ENCODE data around the gene INCA1.
A peak's percentile ranks its signal among the peaks of the same experiment; 100 is the strongest.

INCA1 gene

GRCh38 chr17:4960279-4960922 is 36.9 kb downstream of the INCA1 start:
- Histone ChIP-seq H3K27me3 (ENCODE audit: control insufficient read depth, insufficient read depth, low read length, poor library complexity, severe bottlenecking) (no peaks in the 10 kb centered on the region), H3K27ac (ENCODE audit: insufficient read depth, low read depth, low read length, poor library complexity, severe bottlenecking) (no peak overlapping the region), H3K36me3 (ENCODE audit: control insufficient read depth, insufficient read depth, low read length) (peaks cover 7% of the 10 kb centered on the region), H3K9me3 (ENCODE audit: control insufficient read depth, low read length) (no peaks in the 10 kb centered on the region), H3K4me1 (ENCODE audit: control insufficient read depth, insufficient read depth, low read length) (no peaks in the 10 kb centered on the region), H3K4me3 (ENCODE audit: insufficient read depth, low read depth, low read length) (no peak overlapping the region)
- WGBS, 2 experiments: 71 to 77% methylated on average over 9 of the region's 9 CpGs

- H3K36me3 ChIP-seq (ENCODE audit: control insufficient read depth, insufficient read depth, low read length): peaks cover 7% of the 10 kb centered on the region
- H3K27ac ChIP-seq (ENCODE audit: insufficient read depth, low read depth, low read length, poor library complexity, severe bottlenecking): no peak overlapping the region
- H3K27me3 ChIP-seq (ENCODE audit: control insufficient read depth, insufficient read depth, low read length, poor library complexity, severe bottlenecking): no peaks in the 10 kb centered on the region
- H3K9me3 ChIP-seq (ENCODE audit: control insufficient read depth, low read length): no peaks in the 10 kb centered on the region
- H3K4me3 ChIP-seq (ENCODE audit: insufficient read depth, low read depth, low read length): no peak overlapping the region
- 93 to 94% methylated on average over 18 of the region's 18 CpGs for WGBS, 2 experiments
- no peaks in the 10 kb centered on the region for H3K4me1 ChIP-seq (ENCODE audit: control insufficient read depth, insufficient read depth, low read length)
These were observed 37.9 kb downstream of the INCA1 start for GRCh38 chr17:4959261-4959965.

- H3K36me3 ChIP-seq (ENCODE audit: control insufficient read depth, insufficient read depth, low read length): peaks cover 7% of the 10 kb centered on the region
- H3K4me1 ChIP-seq (ENCODE audit: control insufficient read depth, insufficient read depth, low read length): peaks cover 3% of the 10 kb centered on the region
- WGBS, 2 experiments: 91 to 93% methylated on average over 3 of the region's 3 CpGs
- H3K27me3 ChIP-seq (ENCODE audit: control insufficient read depth, insufficient read depth, low read length, poor library complexity, severe bottlenecking): no peaks in the 10 kb centered on the region
- no peaks in the 10 kb centered on the region for H3K9me3 ChIP-seq (ENCODE audit: control insufficient read depth, low read length)
- no peak overlapping the region for H3K27ac ChIP-seq (ENCODE audit: insufficient read depth, low read depth, low read length, poor library complexity, severe bottlenecking)
- H3K4me3 ChIP-seq (ENCODE audit: insufficient read depth, low read depth, low read length): no peak overlapping the region
These were observed 39.2 kb downstream of the INCA1 start for GRCh38 chr17:4958102-4958501.

- H3K4me3 ChIP-seq (ENCODE audit: insufficient read depth, low read depth, low read length): no peak overlapping the region
- H3K36me3 ChIP-seq (ENCODE audit: control insufficient read depth, insufficient read depth, low read length): peaks cover 7% of the 10 kb centered on the region
- H3K9me3 ChIP-seq (ENCODE audit: control insufficient read depth, low read length): no peaks in the 10 kb centered on the region
- no peak overlapping the region for H3K27ac ChIP-seq (ENCODE audit: insufficient read depth, low read depth, low read length, poor library complexity, severe bottlenecking)
- WGBS, 2 experiments: 84% methylated on average over 10 of the region's 10 CpGs
- H3K4me1 ChIP-seq (ENCODE audit: control insufficient read depth, insufficient read depth, low read length): peaks cover 10% of the 10 kb centered on the region
- no peaks in the 10 kb centered on the region for H3K27me3 ChIP-seq (ENCODE audit: control insufficient read depth, insufficient read depth, low read length, poor library complexity, severe bottlenecking)
These were observed 40.7 kb downstream of the INCA1 start for GRCh38 chr17:4956493-4957061.

GRCh38 chr17:4955091-4955490 is 42.2 kb downstream of the INCA1 start:
- Histone ChIP-seq H3K4me1 (ENCODE audit: control insufficient read depth, insufficient read depth, low read length) (peaks cover 17% of the 10 kb centered on the region), H3K27me3 (ENCODE audit: control insufficient read depth, insufficient read depth, low read length, poor library complexity, severe bottlenecking) (no peaks in the 10 kb centered on the region), H3K27ac (ENCODE audit: insufficient read depth, low read depth, low read length, poor library complexity, severe bottlenecking) (no peak overlapping the region), H3K9me3 (ENCODE audit: control insufficient read depth, low read length) (no peaks in the 10 kb centered on the region), H3K36me3 (ENCODE audit: control insufficient read depth, insufficient read depth, low read length) (peaks cover 7% of the 10 kb centered on the region), H3K4me3 (ENCODE audit: insufficient read depth, low read depth, low read length) (no peak overlapping the region)
- 96 to 97% methylated on average over 8 of the region's 8 CpGs for WGBS, 2 experiments

- WGBS, 2 experiments: 92 to 93% methylated on average over 14 of the region's 14 CpGs
- no peak overlapping the region for H3K4me3 ChIP-seq (ENCODE audit: insufficient read depth, low read depth, low read length)
- H3K4me1 ChIP-seq (ENCODE audit: control insufficient read depth, insufficient read depth, low read length): peaks cover 17% of the 10 kb centered on the region
- H3K9me3 ChIP-seq (ENCODE audit: control insufficient read depth, low read length): no peaks in the 10 kb centered on the region
- H3K27ac ChIP-seq (ENCODE audit: insufficient read depth, low read depth, low read length, poor library complexity, severe bottlenecking): no peak overlapping the region
- no peaks in the 10 kb centered on the region for H3K27me3 ChIP-seq (ENCODE audit: control insufficient read depth, insufficient read depth, low read length, poor library complexity, severe bottlenecking)
- no peaks in the 10 kb centered on the region for H3K36me3 ChIP-seq (ENCODE audit: control insufficient read depth, insufficient read depth, low read length)
These were observed 43.8 kb downstream of the INCA1 start for GRCh38 chr17:4953451-4953961.

GRCh38 chr17:4951486-4951885 is 45.8 kb downstream of the INCA1 start:
- 76 to 78% methylated on average over 3 of the region's 3 CpGs for WGBS, 2 experiments
- Histone ChIP-seq H3K4me1 (ENCODE audit: control insufficient read depth, insufficient read depth, low read length) (peaks cover 21% of the 10 kb centered on the region), H3K27ac (ENCODE audit: insufficient read depth, low read depth, low read length, poor library complexity, severe bottlenecking) (no peak overlapping the region), H3K27me3 (ENCODE audit: control insufficient read depth, insufficient read depth, low read length, poor library complexity, severe bottlenecking) (no peaks in the 10 kb centered on the region), H3K9me3 (ENCODE audit: control insufficient read depth, low read length) (no peaks in the 10 kb centered on the region), H3K4me3 (ENCODE audit: insufficient read depth, low read depth, low read length) (peak overlapping the region; percentile 97), H3K36me3 (ENCODE audit: control insufficient read depth, insufficient read depth, low read length) (no peaks in the 10 kb centered on the region)

- peak within 1 kb of the TSS; percentile 97 for H3K4me3 ChIP-seq (ENCODE audit: insufficient read depth, low read depth, low read length)
- peak within 1 kb of the TSS; percentile 91 for H3K27ac ChIP-seq (ENCODE audit: insufficient read depth, low read depth, low read length, poor library complexity, severe bottlenecking)
- no peaks in the 10 kb centered on the region for H3K9me3 ChIP-seq (ENCODE audit: control insufficient read depth, low read length)
- WGBS, 2 experiments: 14 to 19% methylated on average over 7 of the region's 7 CpGs
- no peaks in the 10 kb centered on the region for H3K27me3 ChIP-seq (ENCODE audit: control insufficient read depth, insufficient read depth, low read length, poor library complexity, severe bottlenecking)
- no peaks in the 10 kb centered on the region for H3K36me3 ChIP-seq (ENCODE audit: control insufficient read depth, insufficient read depth, low read length)
- peaks cover 25% of the 10 kb centered on the region for H3K4me1 ChIP-seq (ENCODE audit: control insufficient read depth, insufficient read depth, low read length)
These were observed 46.5 kb downstream of the INCA1 start, which contains the start of gene ENO3 for GRCh38 chr17:4950746-4951204. TSS of gene ENO3 (plus strand) at chr17:4951119. CDS start at chr17:4951830, 711 bp downstream.

GRCh38 chr17:4950075-4950745 is 47.1 kb downstream of the INCA1 start:
- WGBS, 2 experiments: 1% methylated on average over 52 of the region's 52 CpGs
- Histone ChIP-seq H3K4me3 (ENCODE audit: insufficient read depth, low read depth, low read length) (peak overlapping the region; percentile 97), H3K36me3 (ENCODE audit: control insufficient read depth, insufficient read depth, low read length) (peaks cover 5% of the 10 kb centered on the region), H3K27ac (ENCODE audit: insufficient read depth, low read depth, low read length, poor library complexity, severe bottlenecking) (peak overlapping the region; percentile 91), H3K4me1 (ENCODE audit: control insufficient read depth, insufficient read depth, low read length) (peaks cover 25% of the 10 kb centered on the region), H3K27me3 (ENCODE audit: control insufficient read depth, insufficient read depth, low read length, poor library complexity, severe bottlenecking) (no peaks in the 10 kb centered on the region), H3K9me3 (ENCODE audit: control insufficient read depth, low read length) (no peaks in the 10 kb centered on the region)

Data from ectodermal cell (in vitro differentiated cells).